Osteocyte (in vitro differentiated cells): ENCODE data around the gene RIT2. TPM values are rescaled to one million over a fixed set of nuclear protein-coding genes. Genes with fewer than 3 reads are reported as not detected.

Source experiments
- DNase-seq: peaks from one replicate; pipeline ENCODE4 v3.0.0; 2021; ENCODE audit warnings: mixed read lengths; ENCODE audit not compliant: unreplicated experiment; ENCODE audit errors: extremely low spot score
- H3K27ac Mint-ChIP-seq: one replicate; pipeline ENCODE4 v1.8.0; 2021; ENCODE audit warnings: mild to moderate bottlenecking, mixed read lengths; ENCODE audit not compliant: unreplicated experiment
- H3K27me3 Mint-ChIP-seq: one replicate; pipeline ENCODE4 v1.8.0; 2021; ENCODE audit warnings: mixed read lengths; ENCODE audit not compliant: unreplicated experiment
- H3K36me3 Mint-ChIP-seq: one replicate; pipeline ENCODE4 v1.8.0; 2021; ENCODE audit warnings: mixed read lengths; ENCODE audit not compliant: unreplicated experiment
- H3K4me1 Mint-ChIP-seq: one replicate; pipeline ENCODE4 v1.8.0; 2021; ENCODE audit warnings: mixed read lengths; ENCODE audit not compliant: unreplicated experiment
- H3K4me3 Mint-ChIP-seq: one replicate; pipeline ENCODE4 v1.8.0; 2021; ENCODE audit warnings: mild to moderate bottlenecking, moderate library complexity, mixed read lengths; ENCODE audit not compliant: unreplicated experiment
- H3K9me3 Mint-ChIP-seq: one replicate; pipeline ENCODE4 v1.8.0; 2021; ENCODE audit warnings: mixed read lengths; ENCODE audit not compliant: unreplicated experiment
- total RNA-seq: library from RNA; stranded (reverse); gene quantifications from 2 replicates; pipeline ENCODE4 v1.2.1, GENCODE V29; 2021
- TF ChIP-seq, protein P1 (sequence below): fragments of 200-600 bp; sonication (generic); IDR thresholded peaks from 2 replicates; pipeline ENCODE4 v1.5.0; 2021; ENCODE audit warnings: antibody characterized with exemption, mild to moderate bottlenecking, moderate library complexity

Gene RIT2
- total RNA-seq, 1 donor from 2014 or later: not detected

DNA sequence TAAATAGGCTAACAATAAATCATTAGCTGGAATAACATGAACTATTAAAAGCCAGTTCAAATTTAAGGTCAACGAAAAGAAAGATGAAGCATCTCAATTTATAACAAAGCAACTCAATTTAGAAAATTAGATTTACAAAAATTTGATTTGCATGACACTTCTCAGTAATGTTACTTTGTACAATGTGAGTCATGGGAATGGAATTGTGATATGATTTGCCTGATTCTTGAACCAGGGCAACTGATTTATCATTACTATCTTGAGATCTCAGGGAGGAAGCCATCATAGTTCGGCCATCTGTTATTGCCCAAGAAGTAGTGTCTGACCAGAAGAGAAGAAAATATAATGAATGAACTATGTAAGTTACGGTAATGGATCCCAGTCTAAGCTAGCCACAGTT, 193.1 kb downstream of the RIT2 start:
- no peak overlapping the region for H3K27ac Mint-ChIP-seq
- TF ChIP-seq, protein P1, sequence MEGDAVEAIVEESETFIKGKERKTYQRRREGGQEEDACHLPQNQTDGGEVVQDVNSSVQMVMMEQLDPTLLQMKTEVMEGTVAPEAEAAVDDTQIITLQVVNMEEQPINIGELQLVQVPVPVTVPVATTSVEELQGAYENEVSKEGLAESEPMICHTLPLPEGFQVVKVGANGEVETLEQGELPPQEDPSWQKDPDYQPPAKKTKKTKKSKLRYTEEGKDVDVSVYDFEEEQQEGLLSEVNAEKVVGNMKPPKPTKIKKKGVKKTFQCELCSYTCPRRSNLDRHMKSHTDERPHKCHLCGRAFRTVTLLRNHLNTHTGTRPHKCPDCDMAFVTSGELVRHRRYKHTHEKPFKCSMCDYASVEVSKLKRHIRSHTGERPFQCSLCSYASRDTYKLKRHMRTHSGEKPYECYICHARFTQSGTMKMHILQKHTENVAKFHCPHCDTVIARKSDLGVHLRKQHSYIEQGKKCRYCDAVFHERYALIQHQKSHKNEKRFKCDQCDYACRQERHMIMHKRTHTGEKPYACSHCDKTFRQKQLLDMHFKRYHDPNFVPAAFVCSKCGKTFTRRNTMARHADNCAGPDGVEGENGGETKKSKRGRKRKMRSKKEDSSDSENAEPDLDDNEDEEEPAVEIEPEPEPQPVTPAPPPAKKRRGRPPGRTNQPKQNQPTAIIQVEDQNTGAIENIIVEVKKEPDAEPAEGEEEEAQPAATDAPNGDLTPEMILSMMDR: no peak
- no peaks in the 10 kb centered on the region for H3K4me1 Mint-ChIP-seq
- no peak overlapping the region for H3K4me3 Mint-ChIP-seq
- no peaks in the 10 kb centered on the region for H3K27me3 Mint-ChIP-seq
- DNase-seq: no peak
- no peaks in the 10 kb centered on the region for H3K9me3 Mint-ChIP-seq
- H3K36me3 Mint-ChIP-seq: no peaks in the 10 kb centered on the region

DNA sequence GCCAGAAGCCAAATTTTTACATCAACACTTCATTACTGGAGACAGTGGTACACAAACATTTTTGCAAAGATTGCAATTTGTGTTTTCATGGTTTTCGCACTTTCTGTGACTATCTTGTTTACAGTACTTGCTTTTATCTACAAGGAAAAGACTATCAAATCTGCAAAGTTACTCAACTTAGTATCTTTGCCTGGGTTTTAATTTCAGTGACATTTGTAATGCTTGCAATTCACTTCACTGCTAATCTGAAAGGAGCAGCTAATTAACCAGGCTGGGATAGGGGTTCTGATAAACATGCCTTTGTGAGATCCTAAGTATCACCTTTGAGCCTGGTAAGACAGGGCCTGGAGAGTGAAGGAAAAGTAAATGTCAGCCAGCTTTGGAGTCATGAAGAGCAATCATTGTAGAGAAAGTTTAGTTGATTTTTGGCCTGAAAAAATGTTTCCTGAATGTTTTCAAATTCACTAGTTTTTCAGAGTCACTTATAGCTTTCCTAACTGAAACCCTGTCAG, 194.2 kb downstream of the RIT2 start:
- Mint-ChIP-seq H3K27ac (no peak overlapping the region), H3K4me1 (no peaks in the 10 kb centered on the region), H3K27me3 (no peaks in the 10 kb centered on the region), H3K4me3 (no peak overlapping the region), H3K36me3 (no peaks in the 10 kb centered on the region), H3K9me3 (no peaks in the 10 kb centered on the region)
- TF ChIP-seq, protein P1: no peak
- no peak for DNase-seq

DNA sequence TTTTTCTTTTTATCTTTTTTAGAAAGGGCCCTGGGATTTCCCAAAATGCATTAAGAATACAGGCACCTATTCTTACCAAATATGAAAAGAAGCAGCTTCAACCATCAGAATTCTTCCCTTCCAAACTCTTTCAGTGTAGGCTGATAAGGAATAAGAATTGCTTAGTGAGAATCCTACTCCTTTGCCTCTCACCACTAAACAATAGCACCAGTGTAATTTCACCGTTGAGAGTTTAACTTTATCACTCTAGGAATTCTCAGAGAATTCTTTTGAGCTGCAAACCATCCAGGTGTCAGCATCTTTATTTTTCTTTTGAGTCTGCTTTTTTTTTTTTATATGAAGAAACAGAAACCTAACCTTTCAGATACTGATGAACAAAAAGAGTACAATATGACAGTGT, 194.9 kb downstream of the RIT2 start:
- no peaks in the 10 kb centered on the region for H3K36me3 Mint-ChIP-seq
- H3K4me1 Mint-ChIP-seq: no peaks in the 10 kb centered on the region
- TF ChIP-seq, protein P1: no peak
- H3K4me3 Mint-ChIP-seq: no peak overlapping the region
- DNase-seq: no peak
- H3K27ac Mint-ChIP-seq: no peak overlapping the region
- no peaks in the 10 kb centered on the region for H3K27me3 Mint-ChIP-seq
- no peaks in the 10 kb centered on the region for H3K9me3 Mint-ChIP-seq

DNA sequence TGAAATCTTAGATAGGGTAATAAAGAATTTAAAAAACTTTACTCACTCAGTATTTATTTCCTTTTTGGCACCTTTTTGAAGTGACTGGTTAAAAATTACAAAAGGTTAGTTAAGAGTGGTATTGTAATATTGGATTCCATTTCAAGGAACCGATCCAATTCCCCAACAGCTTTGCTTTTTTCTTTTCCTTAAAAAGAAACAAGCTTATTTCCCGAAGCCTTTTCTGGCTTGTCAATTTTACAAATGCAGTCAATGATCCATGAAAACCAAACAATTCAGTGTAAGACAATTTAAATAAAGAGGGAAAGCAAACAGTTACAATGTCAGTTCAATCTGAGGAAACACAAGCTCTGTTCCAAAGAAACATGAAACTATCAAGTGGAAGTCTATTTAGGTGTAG, 200.2 kb downstream of the RIT2 start:
- no peak for DNase-seq
- Mint-ChIP-seq H3K9me3 (no peaks in the 10 kb centered on the region), H3K27ac (no peak overlapping the region), H3K27me3 (no peaks in the 10 kb centered on the region), H3K4me1 (no peaks in the 10 kb centered on the region), H3K36me3 (no peaks in the 10 kb centered on the region), H3K4me3 (no peak overlapping the region)
- TF ChIP-seq, protein P1: no peak

DNA sequence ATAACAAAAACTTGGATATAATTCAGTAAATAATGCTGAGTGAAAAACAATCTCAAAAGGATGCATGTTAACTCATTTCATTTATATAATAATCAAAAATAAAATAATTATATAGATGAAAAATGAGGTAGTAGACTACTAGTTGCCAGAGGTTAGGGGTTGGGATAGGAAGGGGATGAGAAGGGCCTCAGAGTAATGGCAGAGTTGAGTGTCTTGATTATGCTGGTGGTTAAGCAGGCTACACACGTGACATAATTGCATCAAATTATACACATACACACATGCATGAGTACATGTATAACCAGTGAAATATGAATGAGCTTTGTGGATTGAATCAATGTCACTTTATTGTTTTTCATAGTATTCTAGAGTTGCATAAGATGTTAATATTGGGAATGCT, 201.0 kb downstream of the RIT2 start:
- no peaks in the 10 kb centered on the region for H3K27me3 Mint-ChIP-seq
- H3K9me3 Mint-ChIP-seq: no peaks in the 10 kb centered on the region
- H3K4me3 Mint-ChIP-seq: no peak overlapping the region
- H3K36me3 Mint-ChIP-seq: no peaks in the 10 kb centered on the region
- no peak for DNase-seq
- TF ChIP-seq, protein P1: no peak
- no peak overlapping the region for H3K27ac Mint-ChIP-seq
- H3K4me1 Mint-ChIP-seq: no peaks in the 10 kb centered on the region
